ENCODE data around the gene TMEM239. TPM values are rescaled to one million over a fixed set of nuclear protein-coding genes. Genes with fewer than 3 reads are reported as not detected.
"Not testable (repeated sequence)": the region's sequence is repeated elsewhere in the genome, so short reads cannot be mapped to it uniquely, and the experiment has no call there.

TMEM239 gene
- total RNA-seq, 1 donor from 2014 or later: not detected

GRCh38 chr20:2826655-2827054 lies 10.5 kb downstream of the TMEM239 start:
- no peak for DNase-seq (ENCODE audit: low spot score)
- H3K27ac Mint-ChIP-seq (ENCODE audit: unreplicated experiment): no peak overlapping the region
- H3K9me3 Mint-ChIP-seq (ENCODE audit: low read depth): peaks cover 3% of the 10 kb centered on the region
- peaks cover 5% of the 10 kb centered on the region for H3K4me1 Mint-ChIP-seq (ENCODE audit: low read depth)
- H3K27me3 Mint-ChIP-seq (ENCODE audit: low read depth): peaks cover 8% of the 10 kb centered on the region
- TF ChIP-seq CTCF (IDR thresholded peaks at IDR 0.05): no peak
- no peaks in the 10 kb centered on the region for H3K36me3 Mint-ChIP-seq (ENCODE audit: low read depth)
- H3K4me3 Mint-ChIP-seq (ENCODE audit: unreplicated experiment): no peak overlapping the region

- TF ChIP-seq CTCF (IDR thresholded peaks at IDR 0.05): no peak
- peaks cover 8% of the 10 kb centered on the region for H3K27me3 Mint-ChIP-seq (ENCODE audit: low read depth)
- H3K27ac Mint-ChIP-seq (ENCODE audit: unreplicated experiment): no peak overlapping the region
- H3K36me3 Mint-ChIP-seq (ENCODE audit: low read depth): no peaks in the 10 kb centered on the region
- H3K4me3 Mint-ChIP-seq (ENCODE audit: unreplicated experiment): no peak overlapping the region
- peaks cover 10% of the 10 kb centered on the region for H3K4me1 Mint-ChIP-seq (ENCODE audit: low read depth)
- H3K9me3 Mint-ChIP-seq (ENCODE audit: low read depth): peaks cover 5% of the 10 kb centered on the region
- DNase-seq (ENCODE audit: low spot score): no peak
These were observed 13.2 kb downstream of the TMEM239 start for GRCh38 chr20:2829376-2829775.

- not testable (repeated sequence) for H3K4me1 Mint-ChIP-seq (ENCODE audit: low read depth); H3K9me3 Mint-ChIP-seq (ENCODE audit: low read depth); H3K36me3 Mint-ChIP-seq (ENCODE audit: low read depth); DNase-seq (ENCODE audit: low spot score); H3K27ac Mint-ChIP-seq (ENCODE audit: unreplicated experiment); H3K4me3 Mint-ChIP-seq (ENCODE audit: unreplicated experiment); H3K27me3 Mint-ChIP-seq (ENCODE audit: low read depth)
These were observed 15.0 kb downstream of the TMEM239 start for GRCh38 chr20:2831206-2831605.

GRCh38 chr20:2833761-2834160 lies 17.6 kb downstream of the TMEM239 start:
- peaks cover 3% of the 10 kb centered on the region for H3K9me3 Mint-ChIP-seq (ENCODE audit: low read depth)
- H3K4me3 Mint-ChIP-seq (ENCODE audit: unreplicated experiment): no peak overlapping the region
- no peak for DNase-seq (ENCODE audit: low spot score)
- H3K27ac Mint-ChIP-seq (ENCODE audit: unreplicated experiment): no peak overlapping the region
- H3K27me3 Mint-ChIP-seq (ENCODE audit: low read depth): peaks cover 2% of the 10 kb centered on the region
- no peak for TF ChIP-seq CTCF (IDR thresholded peaks at IDR 0.05)
- H3K4me1 Mint-ChIP-seq (ENCODE audit: low read depth): peaks cover 8% of the 10 kb centered on the region
- H3K36me3 Mint-ChIP-seq (ENCODE audit: low read depth): peaks cover 11% of the 10 kb centered on the region

GRCh38 chr20:2834401-2835110 lies 18.4 kb downstream of the TMEM239 start:
- H3K4me3 Mint-ChIP-seq (ENCODE audit: unreplicated experiment): no peak overlapping the region
- DNase-seq (ENCODE audit: low spot score): no peak
- peaks cover 3% of the 10 kb centered on the region for H3K9me3 Mint-ChIP-seq (ENCODE audit: low read depth)

More at GRCh38 chr20:2834401-2835110, 18.4 kb downstream of the TMEM239 start:
- H3K27ac Mint-ChIP-seq (ENCODE audit: unreplicated experiment): no peak overlapping the region
- peaks cover 11% of the 10 kb centered on the region for H3K36me3 Mint-ChIP-seq (ENCODE audit: low read depth)
- TF ChIP-seq CTCF (IDR thresholded peaks at IDR 0.05): no peak
- no peaks in the 10 kb centered on the region for H3K27me3 Mint-ChIP-seq (ENCODE audit: low read depth)
- peaks cover 13% of the 10 kb centered on the region for H3K4me1 Mint-ChIP-seq (ENCODE audit: low read depth)
